Measurements from ENCODE around the gene PTPRN2. TPM values are rescaled to one million over a fixed set of nuclear protein-coding genes. Genes with fewer than 3 reads are reported as not detected.
"Not testable (repeated sequence)": the region's sequence is repeated elsewhere in the genome, so short reads cannot be mapped to it uniquely, and the experiment has no call there.

Gene PTPRN2
- total RNA-seq, 1 donor from 2014 or later: 1.2 TPM

- DNase-seq (ENCODE audit: low read depth): no peak
Measured at GRCh38 chr7:157981778-157982177, 605.8 kb downstream of the PTPRN2 start.

GRCh38 chr7:157980774-157981173 lies 606.8 kb downstream of the PTPRN2 start:
- no peak for DNase-seq (ENCODE audit: low read depth)

- DNase-seq (ENCODE audit: low read depth): not testable (repeated sequence)
Measured at GRCh38 chr7:157980341-157980731, 607.3 kb downstream of the PTPRN2 start.

- DNase-seq (ENCODE audit: low read depth): no peak
Measured at GRCh38 chr7:157979636-157980340, 607.8 kb downstream of the PTPRN2 start.

- no peak for DNase-seq (ENCODE audit: low read depth)
Measured at GRCh38 chr7:157978766-157979165, 608.9 kb downstream of the PTPRN2 start.

- no peak for DNase-seq (ENCODE audit: low read depth)
Measured at GRCh38 chr7:157977717-157978496, 609.7 kb downstream of the PTPRN2 start.

- no peak for DNase-seq (ENCODE audit: low read depth)
Measured at GRCh38 chr7:157977306-157977705, 610.3 kb downstream of the PTPRN2 start.

- no peak for DNase-seq (ENCODE audit: low read depth)
Measured at GRCh38 chr7:157976406-157976805, 611.2 kb downstream of the PTPRN2 start.

- no peak for DNase-seq (ENCODE audit: low read depth)
Measured at GRCh38 chr7:157975401-157976372, 611.9 kb downstream of the PTPRN2 start.

GRCh38 chr7:157974678-157975230 lies 612.9 kb downstream of the PTPRN2 start:
- DNase-seq (ENCODE audit: low read depth): no peak

- DNase-seq (ENCODE audit: low read depth): no peak
Measured at GRCh38 chr7:157973971-157974677, 613.5 kb downstream of the PTPRN2 start.

- DNase-seq (ENCODE audit: low read depth): no peak
Measured at GRCh38 chr7:157972914-157973313, 614.7 kb downstream of the PTPRN2 start.

- no peak for DNase-seq (ENCODE audit: low read depth)
Measured at GRCh38 chr7:157971501-157971900, 616.1 kb downstream of the PTPRN2 start.

GRCh38 chr7:157970744-157971143 lies 616.9 kb downstream of the PTPRN2 start:
- DNase-seq (ENCODE audit: low read depth): no peak

GRCh38 chr7:157969995-157970394 lies 617.6 kb downstream of the PTPRN2 start:
- no peak for DNase-seq (ENCODE audit: low read depth)

GRCh38 chr7:157966490-157966889 lies 621.1 kb downstream of the PTPRN2 start:
- no peak for DNase-seq (ENCODE audit: low read depth)

- DNase-seq (ENCODE audit: low read depth): no peak
Measured at GRCh38 chr7:157964521-157964920, 623.1 kb downstream of the PTPRN2 start.

GRCh38 chr7:157964016-157964415 lies 623.6 kb downstream of the PTPRN2 start:
- no peak for DNase-seq (ENCODE audit: low read depth)

GRCh38 chr7:157963526-157963925 lies 624.1 kb downstream of the PTPRN2 start:
- DNase-seq (ENCODE audit: low read depth): no peak

GRCh38 chr7:157962458-157963306 lies 624.9 kb downstream of the PTPRN2 start:
- no peak for DNase-seq (ENCODE audit: low read depth)
